Body of pancreas (tissue), 4 donors: ENCODE data around the gene PDE11A.

ENCODE experiments used
- POLR2A ChIP-seq, 3 donors: fragments of 450-650 bp; IDR thresholded peaks; one replicate each; pipeline ENCODE4 v1.6.1; 2016; ENCODE audit warnings: antibody characterized with exemption in 3 of 3, mild to moderate bottlenecking in 2 of 3
- TF ChIP-seq, protein P1 (sequence below), 7 experiments: fragments of 450-650 bp in 4 of 7; fragments of 200-600 bp in 3 of 7; sonication (generic) in 3 of 7; IDR thresholded peaks; one replicate each; pipeline ENCODE4 v1.5.1; 2016 to 2019; ENCODE audit warnings: antibody characterized with exemption in 7 of 7

DNA sequence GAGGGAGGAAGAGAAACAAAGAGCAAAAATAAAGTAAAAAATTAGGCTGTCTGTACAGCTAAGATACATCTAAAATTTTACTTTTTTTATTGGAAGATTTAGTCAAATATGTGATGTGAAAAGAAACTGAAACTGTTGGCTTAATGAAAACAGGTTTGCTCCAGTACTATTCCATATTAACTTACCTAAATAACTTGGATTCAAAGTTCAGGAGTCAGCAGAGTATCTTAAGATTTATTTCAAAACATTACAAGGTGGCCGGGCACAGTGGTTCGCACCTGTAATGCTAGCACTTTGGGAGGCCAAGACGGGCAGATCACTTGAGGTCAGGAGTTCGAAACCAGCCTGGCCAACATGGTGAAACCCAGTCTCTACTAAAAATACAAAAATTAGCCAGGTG, 197.9 kb downstream of the PDE11A start:
- TF ChIP-seq, protein P1, sequence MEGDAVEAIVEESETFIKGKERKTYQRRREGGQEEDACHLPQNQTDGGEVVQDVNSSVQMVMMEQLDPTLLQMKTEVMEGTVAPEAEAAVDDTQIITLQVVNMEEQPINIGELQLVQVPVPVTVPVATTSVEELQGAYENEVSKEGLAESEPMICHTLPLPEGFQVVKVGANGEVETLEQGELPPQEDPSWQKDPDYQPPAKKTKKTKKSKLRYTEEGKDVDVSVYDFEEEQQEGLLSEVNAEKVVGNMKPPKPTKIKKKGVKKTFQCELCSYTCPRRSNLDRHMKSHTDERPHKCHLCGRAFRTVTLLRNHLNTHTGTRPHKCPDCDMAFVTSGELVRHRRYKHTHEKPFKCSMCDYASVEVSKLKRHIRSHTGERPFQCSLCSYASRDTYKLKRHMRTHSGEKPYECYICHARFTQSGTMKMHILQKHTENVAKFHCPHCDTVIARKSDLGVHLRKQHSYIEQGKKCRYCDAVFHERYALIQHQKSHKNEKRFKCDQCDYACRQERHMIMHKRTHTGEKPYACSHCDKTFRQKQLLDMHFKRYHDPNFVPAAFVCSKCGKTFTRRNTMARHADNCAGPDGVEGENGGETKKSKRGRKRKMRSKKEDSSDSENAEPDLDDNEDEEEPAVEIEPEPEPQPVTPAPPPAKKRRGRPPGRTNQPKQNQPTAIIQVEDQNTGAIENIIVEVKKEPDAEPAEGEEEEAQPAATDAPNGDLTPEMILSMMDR (IDR thresholded peaks at IDR 0.05), result no peak
- no peak for TF ChIP-seq POLR2A (IDR thresholded peaks at IDR 0.05)
